ENCODE measurements around the gene BTRC.

Gene BTRC

DNA sequence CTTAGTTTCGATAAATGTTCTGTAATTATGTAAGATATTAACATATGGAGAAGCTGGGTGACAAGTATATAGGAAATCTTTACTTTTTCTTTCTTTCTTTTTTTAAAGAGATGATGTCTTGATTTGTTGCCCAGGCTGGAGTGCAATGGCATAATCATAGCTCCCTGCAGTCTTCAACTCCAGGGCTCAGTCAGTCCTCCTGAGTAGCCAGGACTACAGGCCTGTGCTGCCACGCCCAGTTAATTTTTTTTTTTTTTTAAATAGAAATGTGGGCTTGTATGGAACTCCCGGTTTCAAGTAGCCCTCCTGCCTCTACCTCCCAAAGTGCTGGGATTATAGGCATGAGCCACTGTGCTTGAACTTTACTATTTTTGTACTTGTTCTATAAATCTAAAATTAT lies 122.4 kb downstream of the BTRC start:
- DNase-seq (ENCODE audit: low read depth in 4 of 4, low spot score in 1 of 4), result no peak

GRCh38 chr10:101478956-101479355 lies 125.0 kb downstream of the BTRC start:
- DNase-seq (ENCODE audit: low read depth in 4 of 4, low spot score in 1 of 4), result no peak

GRCh38 chr10:101481256-101481655 lies 127.3 kb downstream of the BTRC start:
- no peak for DNase-seq (ENCODE audit: low read depth in 4 of 4, low spot score in 1 of 4)

DNA sequence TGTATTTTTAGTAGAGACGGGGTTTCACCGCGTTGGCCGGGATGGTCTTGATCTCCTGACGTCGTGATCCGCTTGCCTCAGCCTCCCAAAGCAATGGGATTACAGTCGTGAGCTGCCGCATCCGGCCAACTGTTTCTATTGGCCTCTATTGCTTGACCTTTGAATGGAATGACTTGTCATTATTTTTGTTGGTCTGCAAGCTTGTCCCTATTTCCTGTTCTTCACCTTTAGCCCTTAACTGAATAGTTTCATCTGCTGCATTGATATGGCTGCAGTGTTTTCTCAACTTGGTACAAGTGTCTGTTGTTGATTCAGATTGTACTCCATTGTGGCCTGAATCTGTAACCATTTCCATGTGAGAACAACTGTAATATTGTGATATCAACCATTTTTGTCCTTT lies 128.6 kb downstream of the BTRC start:
- DNase-seq (ENCODE audit: low read depth in 4 of 4, low spot score in 1 of 4), result no peak

- no peak for DNase-seq (ENCODE audit: low read depth in 4 of 4, low spot score in 1 of 4)
Measured at GRCh38 chr10:101484175-101484745, 130.3 kb downstream of the BTRC start.

GRCh38 chr10:101485207-101485606 lies 131.2 kb downstream of the BTRC start:
- no peak for DNase-seq (ENCODE audit: low read depth in 4 of 4, low spot score in 1 of 4)

DNA sequence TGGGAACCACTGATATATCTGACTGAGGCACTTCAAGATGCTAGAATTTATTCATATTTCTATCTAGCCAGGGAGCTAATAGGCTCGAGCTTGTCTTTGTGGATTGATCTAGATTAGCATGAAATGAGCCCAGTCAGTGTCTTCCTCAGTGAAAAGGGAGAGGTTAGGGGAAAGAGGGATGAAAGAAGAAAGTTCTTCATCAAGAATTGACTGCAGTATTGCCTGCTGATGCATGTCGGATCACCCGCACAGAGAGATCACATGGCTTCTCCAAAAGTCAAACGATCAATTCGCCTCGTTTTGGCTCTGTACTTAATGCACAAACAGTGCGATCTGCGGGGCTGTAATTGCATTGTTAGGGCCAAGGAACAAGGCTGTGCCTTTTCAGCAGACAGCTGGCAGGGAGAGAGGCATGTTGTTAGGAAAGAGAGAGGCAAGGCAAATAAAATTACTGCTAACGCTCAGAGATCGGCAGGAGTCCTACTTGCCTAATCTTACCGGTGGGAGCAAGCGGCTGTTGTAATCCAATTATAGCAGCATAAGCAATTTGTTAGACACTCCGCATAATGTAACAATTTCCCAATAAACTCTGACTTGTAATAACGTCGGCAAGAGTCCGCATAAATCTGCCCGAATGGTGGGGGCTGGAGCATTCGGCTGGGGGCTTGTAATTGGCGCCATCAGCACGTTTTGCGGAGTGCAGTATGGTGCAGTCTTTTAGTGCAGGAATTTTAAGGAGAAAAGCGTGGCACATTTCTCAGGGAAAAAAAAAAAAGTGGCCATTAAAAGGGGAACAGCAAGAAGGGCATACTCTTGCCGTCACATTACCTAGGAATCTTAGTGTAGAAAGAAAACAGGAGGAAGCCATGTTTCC lies 132.0 kb downstream of the BTRC start:
- no peak for DNase-seq (ENCODE audit: low read depth in 4 of 4, low spot score in 1 of 4)

DNA sequence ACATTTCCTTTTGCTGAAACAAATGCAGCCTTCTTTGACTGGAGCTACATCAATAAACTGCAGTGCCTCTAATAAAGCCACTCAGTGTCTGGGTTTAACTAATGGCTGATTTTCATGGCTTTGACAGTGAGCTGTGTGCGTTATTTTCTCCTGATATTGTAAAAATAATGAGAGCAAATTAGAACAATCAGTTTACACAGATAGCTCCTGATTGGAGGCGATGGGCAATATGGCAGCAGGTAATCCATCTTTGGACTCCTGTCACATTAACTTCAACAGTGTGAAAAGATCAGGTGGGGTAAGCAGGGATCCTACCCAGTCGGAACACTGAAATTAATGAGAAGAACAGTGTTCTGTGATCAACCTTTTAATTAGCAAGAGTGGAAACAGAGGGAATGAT lies 133.4 kb downstream of the BTRC start:
- DNase-seq (ENCODE audit: low read depth in 4 of 4, low spot score in 1 of 4), result no peak

GRCh38 chr10:101489355-101489754 lies 135.4 kb downstream of the BTRC start:
- DNase-seq (ENCODE audit: low read depth in 4 of 4, low spot score in 1 of 4), result no peak

DNA sequence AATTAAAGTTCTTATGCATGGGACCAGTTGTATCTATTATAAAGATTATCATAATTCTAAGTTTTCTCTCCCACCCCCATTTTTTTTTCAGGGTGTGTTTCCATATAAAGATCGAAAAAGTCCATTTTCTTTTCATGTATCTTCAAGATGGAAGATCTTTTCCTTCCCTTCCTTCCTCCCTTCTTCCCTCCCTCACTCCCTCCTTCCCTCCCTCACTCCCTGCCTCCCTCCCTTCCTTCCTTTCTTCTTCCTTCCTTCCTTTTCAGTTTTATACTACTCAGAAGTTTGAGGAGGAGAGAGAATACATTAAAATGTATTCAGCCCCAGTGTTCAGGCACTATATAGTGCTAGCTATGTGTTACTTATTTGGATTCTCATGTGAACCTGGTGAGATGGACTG lies 136.1 kb downstream of the BTRC start:
- DNase-seq (ENCODE audit: low read depth in 4 of 4, low spot score in 1 of 4), result no peak

GRCh38 chr10:101492205-101492604 lies 138.2 kb downstream of the BTRC start:
- no peak for DNase-seq (ENCODE audit: low read depth in 4 of 4, low spot score in 1 of 4)

- DNase-seq (ENCODE audit: low read depth in 4 of 4, low spot score in 1 of 4), result no peak
Measured at GRCh38 chr10:101492814-101493213, 138.8 kb downstream of the BTRC start.

DNA sequence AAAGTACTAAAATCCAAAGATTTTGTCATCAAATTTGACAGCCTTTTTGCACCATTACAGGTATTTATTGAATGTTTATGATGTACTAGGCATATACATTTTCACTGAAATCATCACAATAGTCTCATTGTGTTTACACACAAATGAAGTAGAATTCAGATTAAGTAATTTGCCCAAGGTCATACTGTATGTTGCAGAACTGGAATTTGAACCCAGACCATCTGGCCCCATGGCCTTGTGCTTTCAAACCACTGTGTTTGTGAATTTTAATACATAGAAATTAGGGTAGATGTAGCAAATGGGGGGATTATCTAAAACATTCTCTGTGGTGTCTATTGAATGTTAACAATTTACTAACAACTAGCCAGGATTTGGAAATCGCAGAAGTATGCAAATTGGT lies 139.3 kb downstream of the BTRC start:
- DNase-seq (ENCODE audit: low read depth in 4 of 4, low spot score in 1 of 4), result no peak

DNA sequence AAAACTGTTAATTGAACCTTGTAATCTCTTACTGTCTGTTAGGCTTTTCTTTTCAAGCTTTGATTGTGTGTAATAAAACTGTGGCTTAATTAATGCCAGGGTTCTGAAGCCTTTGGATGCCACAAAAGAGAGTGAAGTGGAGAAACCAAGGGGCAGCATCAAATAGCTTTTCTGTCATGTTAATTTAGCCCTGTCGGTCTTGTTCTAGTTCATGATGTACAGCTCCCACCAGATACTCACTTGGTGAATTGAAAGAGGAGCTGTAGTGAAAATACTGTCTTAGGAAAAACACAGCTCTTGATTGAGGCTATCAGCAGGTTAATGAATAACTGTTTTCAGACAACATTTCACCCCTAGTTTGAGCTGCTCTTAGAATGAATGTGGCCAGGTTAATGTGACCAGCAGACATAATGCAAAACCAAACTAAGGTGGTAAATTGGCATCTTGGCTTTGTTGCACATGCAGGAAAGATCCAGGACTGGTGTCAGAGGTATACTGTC lies 139.9 kb downstream of the BTRC start:
- no peak for DNase-seq (ENCODE audit: low read depth in 4 of 4, low spot score in 1 of 4)

GRCh38 chr10:101494650-101495049 lies 140.7 kb downstream of the BTRC start:
- no peak for DNase-seq (ENCODE audit: low read depth in 4 of 4, low spot score in 1 of 4)

GRCh38 chr10:101495324-101495925 lies 141.5 kb downstream of the BTRC start:
- DNase-seq (ENCODE audit: low read depth in 4 of 4, low spot score in 1 of 4), result no peak

GRCh38 chr10:101504438-101504837 lies 150.5 kb downstream of the BTRC start:
- no peak for DNase-seq (ENCODE audit: low read depth in 4 of 4, low spot score in 1 of 4)

- DNase-seq (ENCODE audit: low read depth in 4 of 4, low spot score in 1 of 4), result no peak
Measured at GRCh38 chr10:101506829-101507661, 153.1 kb downstream of the BTRC start.

DNA sequence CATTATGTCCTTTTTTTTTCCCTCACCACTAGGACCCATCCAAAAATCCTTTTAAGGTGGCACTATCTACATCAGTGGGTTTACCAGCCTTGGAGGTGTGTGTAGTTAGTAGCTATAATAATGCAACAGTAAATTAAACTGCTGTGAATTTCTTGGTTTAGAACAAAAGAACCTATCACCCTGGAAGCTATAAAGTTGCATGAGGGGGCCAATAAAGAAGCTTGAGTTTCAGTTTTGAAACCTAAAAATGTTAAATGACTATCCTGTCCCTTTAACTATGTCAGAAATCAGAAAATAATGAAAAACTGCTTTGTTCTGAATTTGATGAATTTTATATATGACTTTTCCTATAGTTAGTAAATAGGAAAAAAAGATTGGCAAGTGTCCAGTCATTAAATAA lies 153.9 kb downstream of the BTRC start:
- no peak for DNase-seq (ENCODE audit: low read depth in 4 of 4, low spot score in 1 of 4)

GRCh38 chr10:101511938-101512337 lies 158.0 kb downstream of the BTRC start:
- no peak for DNase-seq (ENCODE audit: low read depth in 4 of 4, low spot score in 1 of 4)

GRCh38 chr10:101512738-101513137 lies 158.8 kb downstream of the BTRC start:
- DNase-seq (ENCODE audit: low read depth in 4 of 4, low spot score in 1 of 4), result no peak

Measured in stimulated activated CD4-positive, alpha-beta T cell treated with anti-CD3 and anti-CD28 coated beads, Interleukin-1b, Interleukin-23, amount 100 ng/mL, for 24 hours (primary cell).